ENCODE measurements around the gene PPP1R1C. TPM values are rescaled to one million over a fixed set of nuclear protein-coding genes. Genes with fewer than 3 reads are reported as not detected.

Gene PPP1R1C, protein sequence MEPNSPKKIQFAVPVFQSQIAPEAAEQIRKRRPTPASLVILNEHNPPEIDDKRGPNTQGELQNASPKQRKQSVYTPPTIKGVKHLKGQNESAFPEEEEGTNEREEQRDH
- total RNA-seq (2014; rRNA removed; shearing (Covaris generic)) (not detected in 2 replicates), total RNA-seq (2022) (not detected in 2 replicates), Bru-seq, nascent RNA (percentile 15 among the genes with signal in this experiment), BruChase-seq, experiment 1, labeled RNA remaining after a 6-hour chase (percentile 13 among the genes with signal in this experiment), BruChase-seq, experiment 2, labeled RNA remaining after a 2-hour chase (percentile 14 among the genes with signal in this experiment)
- long read RNA-seq, result 0 reads

DNA sequence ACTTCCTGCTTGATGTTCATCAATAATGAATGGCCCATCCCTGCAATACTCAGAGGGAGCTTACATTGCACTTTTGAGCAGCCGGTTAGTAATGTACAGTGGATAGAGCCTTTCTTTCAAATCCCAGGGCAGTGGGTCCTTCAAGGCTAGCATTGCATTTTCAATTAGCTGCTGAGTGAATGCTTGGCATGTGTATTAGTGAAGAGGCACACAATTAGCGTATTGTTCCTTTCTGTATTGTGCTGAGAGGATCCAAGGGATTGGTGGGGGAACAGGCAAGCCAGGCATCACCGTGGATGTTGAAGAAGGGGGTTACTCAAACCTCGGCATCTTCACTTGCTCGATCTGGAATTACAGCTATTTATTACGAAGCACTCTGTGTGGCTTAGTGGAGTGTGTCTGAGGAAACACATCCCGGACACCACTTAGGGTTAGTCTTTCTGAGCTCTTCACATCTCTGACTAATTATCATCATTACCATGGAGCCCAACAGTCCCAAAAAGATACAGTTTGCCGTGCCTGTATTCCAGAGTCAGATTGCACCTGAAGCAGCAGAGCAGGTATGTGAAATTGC lies at the start of gene PPP1R1C:
Gene PPP1R1C, plus strand, starts transcription at position 222 of the 574 bp plus-strand sequence. Its CDS starts 258 bp downstream, at position 480.
- Histone ChIP-seq H4K20me1 (ENCODE audit: insufficient read depth, low read length) (no peaks in the 10 kb centered on the region), H3K9me2 (ENCODE audit: insufficient read depth, low read length) (no peaks in the 10 kb centered on the region), H2AFZ (ENCODE audit: low read length) (no peak within 1 kb of the TSS), H3K4me3 (ENCODE audit: low read depth, low read length, poor library complexity, severe bottlenecking) (no peak within 1 kb of the TSS), H3K4me1 (ENCODE audit: insufficient read depth, low read length, poor library complexity, severe bottlenecking) (no peaks in the 10 kb centered on the region), H3K27ac (ENCODE audit: low read depth, low read length, poor library complexity, severe bottlenecking) (no peak within 1 kb of the TSS), H3K9me3 (ENCODE audit: low read length) (no peaks in the 10 kb centered on the region), H3K79me2 (ENCODE audit: insufficient read depth, low read depth, low read length) (no peaks in the 10 kb centered on the region), H3K36me3 (ENCODE audit: insufficient read depth, low read length) (no peaks in the 10 kb centered on the region), H3K4me2 (ENCODE audit: low read length) (no peak within 1 kb of the TSS)
- ChIA-PET POLR2A (interaction anchor here (1.1 kb wide), 1 partner anchor 10 kb away, joined by 3 read pairs; no protein-coding TSS in a partner anchor), CTCF (ENCODE audit: unreplicated experiment) (no interaction called here)
- TF ChIP-seq EZH2phosphoT487 (IDR thresholded peaks at IDR 0.05; ENCODE audit: borderline replicate concordance, low read depth, low read length) (no peak), CTCF (conservative IDR thresholded peaks at IDR 0.05; ENCODE audit: low read length) (no peak)
- intact Hi-C loops (cut with micrococcal nuclease; ENCODE audit: unreplicated experiment), result no loop called here
- DNase-seq (ENCODE audit: low spot score), result no peak
- BruUV-seq (replicated peaks), result no TSS peak

DNA sequence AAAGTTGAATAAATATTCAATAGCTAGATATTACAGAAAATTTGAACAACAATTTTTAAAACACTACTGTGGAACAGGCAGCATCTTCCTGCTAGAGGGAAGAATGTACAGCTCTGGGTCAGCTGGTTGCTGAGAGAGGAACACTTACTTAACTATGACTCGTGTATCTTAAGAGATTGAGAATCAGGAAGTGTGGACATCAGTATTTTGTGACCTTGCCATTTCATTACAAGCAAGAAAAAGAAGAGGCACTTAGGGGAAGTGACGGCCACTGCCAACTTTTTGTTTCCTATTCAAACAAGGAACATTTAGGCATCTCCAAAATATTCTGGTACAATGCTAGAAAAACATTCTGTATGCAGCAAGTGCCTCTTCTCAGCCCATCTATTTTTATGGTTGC lies 48.2 kb upstream of the PPP1R1C start:
- intact Hi-C loops (cut with micrococcal nuclease; ENCODE audit: unreplicated experiment), result no loop called here
- DNase-seq (ENCODE audit: low spot score), result no peak
- H3K36me3 ChIP-seq (ENCODE audit: insufficient read depth, low read length), result no peaks in the 10 kb centered on the region
- no peaks in the 10 kb centered on the region for H3K9me3 ChIP-seq (ENCODE audit: low read length)
- no peaks in the 10 kb centered on the region for H3K4me1 ChIP-seq (ENCODE audit: insufficient read depth, low read length, poor library complexity, severe bottlenecking)
- H2AFZ ChIP-seq (ENCODE audit: low read length), result no peak overlapping the region
- no peaks in the 10 kb centered on the region for H4K20me1 ChIP-seq (ENCODE audit: insufficient read depth, low read length)
- no peak for TF ChIP-seq CTCF (conservative IDR thresholded peaks at IDR 0.05; ENCODE audit: low read length)
- TF ChIP-seq EZH2phosphoT487 (IDR thresholded peaks at IDR 0.05; ENCODE audit: borderline replicate concordance, low read depth, low read length), result no peak
- POLR2A ChIA-PET, result interaction anchor here (0.7 to 1.7 kb wide), 3 partner anchors 25 to 210 kb away, joined by 3 read pairs; partner anchors contain the start of gene ITPRID2
- no peak overlapping the region for H3K4me2 ChIP-seq (ENCODE audit: low read length)
- CTCF ChIA-PET (ENCODE audit: unreplicated experiment), result no interaction called here
- H3K4me3 ChIP-seq (ENCODE audit: low read depth, low read length, poor library complexity, severe bottlenecking), result no peak overlapping the region
- no peak overlapping the region for H3K27ac ChIP-seq (ENCODE audit: low read depth, low read length, poor library complexity, severe bottlenecking)
- no TSS peak for BruUV-seq (replicated peaks)
- no peaks in the 10 kb centered on the region for H3K79me2 ChIP-seq (ENCODE audit: insufficient read depth, low read depth, low read length)
- no peaks in the 10 kb centered on the region for H3K9me2 ChIP-seq (ENCODE audit: insufficient read depth, low read length)
